Measurements from ENCODE around the gene PDS5B.
"Not testable (repeated sequence)": the region's sequence is repeated elsewhere in the genome, so short reads cannot be mapped to it uniquely, and the experiment has no call there.

PDS5B gene

DNA sequence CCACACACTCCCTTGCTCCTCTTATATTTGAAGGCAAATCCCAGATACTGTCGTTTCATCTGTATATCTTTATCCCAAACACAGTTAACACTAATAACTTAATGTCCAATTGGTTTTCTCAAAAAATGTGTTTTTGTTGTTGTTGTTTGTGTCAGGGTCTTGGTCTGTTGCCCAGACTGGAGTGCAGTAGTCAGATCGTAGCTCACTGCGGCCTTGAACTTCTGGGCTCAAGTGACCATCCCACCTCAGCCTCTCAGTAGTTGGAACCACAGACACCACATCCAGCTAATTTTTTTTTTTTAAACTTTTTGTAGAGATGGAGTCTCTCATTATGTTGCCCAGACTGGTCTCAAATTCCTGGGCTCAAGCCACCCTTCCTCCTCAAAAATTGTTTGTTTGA is 137.7 kb downstream of the PDS5B start:
- TF ChIP-seq, protein P1, sequence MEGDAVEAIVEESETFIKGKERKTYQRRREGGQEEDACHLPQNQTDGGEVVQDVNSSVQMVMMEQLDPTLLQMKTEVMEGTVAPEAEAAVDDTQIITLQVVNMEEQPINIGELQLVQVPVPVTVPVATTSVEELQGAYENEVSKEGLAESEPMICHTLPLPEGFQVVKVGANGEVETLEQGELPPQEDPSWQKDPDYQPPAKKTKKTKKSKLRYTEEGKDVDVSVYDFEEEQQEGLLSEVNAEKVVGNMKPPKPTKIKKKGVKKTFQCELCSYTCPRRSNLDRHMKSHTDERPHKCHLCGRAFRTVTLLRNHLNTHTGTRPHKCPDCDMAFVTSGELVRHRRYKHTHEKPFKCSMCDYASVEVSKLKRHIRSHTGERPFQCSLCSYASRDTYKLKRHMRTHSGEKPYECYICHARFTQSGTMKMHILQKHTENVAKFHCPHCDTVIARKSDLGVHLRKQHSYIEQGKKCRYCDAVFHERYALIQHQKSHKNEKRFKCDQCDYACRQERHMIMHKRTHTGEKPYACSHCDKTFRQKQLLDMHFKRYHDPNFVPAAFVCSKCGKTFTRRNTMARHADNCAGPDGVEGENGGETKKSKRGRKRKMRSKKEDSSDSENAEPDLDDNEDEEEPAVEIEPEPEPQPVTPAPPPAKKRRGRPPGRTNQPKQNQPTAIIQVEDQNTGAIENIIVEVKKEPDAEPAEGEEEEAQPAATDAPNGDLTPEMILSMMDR (IDR thresholded peaks at IDR 0.05; ENCODE audit: borderline replicate concordance, control extremely low read depth, extremely low read depth, insufficient read depth, missing control alignments) = no peak
- in situ Hi-C loops (cut with MboI; ENCODE audit: low sequenced_read_pairs, unreplicated experiment) = no loop called here
- no peak for DNase-seq (ENCODE audit: low spot score)

DNA sequence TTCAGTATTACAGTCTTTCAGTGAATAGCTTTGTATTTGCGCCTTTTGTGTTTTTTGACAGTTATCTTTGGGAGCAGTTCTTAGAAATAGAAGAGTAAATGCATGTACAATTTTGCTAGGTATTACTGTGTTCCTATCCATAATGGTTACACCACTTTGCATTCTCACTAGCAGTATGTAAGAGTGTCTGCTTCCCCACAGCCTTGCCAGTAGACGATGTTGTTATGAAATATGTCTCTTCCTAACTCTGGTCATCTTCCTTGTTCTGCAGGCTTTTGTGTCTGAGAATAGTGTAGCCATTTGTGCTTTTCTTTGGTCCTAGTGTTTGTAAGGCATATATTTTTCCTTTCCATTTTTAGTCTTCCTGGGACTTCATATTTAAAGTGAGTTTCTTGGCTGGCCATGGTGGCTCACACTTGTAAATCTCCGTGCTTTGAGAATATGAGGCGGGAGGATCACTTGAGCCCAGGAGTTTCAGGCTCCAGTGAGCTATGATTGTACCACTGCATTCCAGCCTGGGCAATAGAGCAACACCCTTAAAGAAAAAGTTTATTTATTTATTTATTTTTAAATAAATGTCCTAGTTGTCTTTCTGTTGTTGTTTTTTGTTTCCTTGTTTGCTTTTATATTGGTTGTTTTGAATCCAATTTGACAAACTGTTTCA is 140.3 kb downstream of the PDS5B start:
- no peak for DNase-seq (ENCODE audit: low spot score)
- in situ Hi-C loops (cut with MboI; ENCODE audit: low sequenced_read_pairs, unreplicated experiment) = no loop called here
- TF ChIP-seq, protein P1 (IDR thresholded peaks at IDR 0.05; ENCODE audit: borderline replicate concordance, control extremely low read depth, extremely low read depth, insufficient read depth, missing control alignments) = no peak

DNA sequence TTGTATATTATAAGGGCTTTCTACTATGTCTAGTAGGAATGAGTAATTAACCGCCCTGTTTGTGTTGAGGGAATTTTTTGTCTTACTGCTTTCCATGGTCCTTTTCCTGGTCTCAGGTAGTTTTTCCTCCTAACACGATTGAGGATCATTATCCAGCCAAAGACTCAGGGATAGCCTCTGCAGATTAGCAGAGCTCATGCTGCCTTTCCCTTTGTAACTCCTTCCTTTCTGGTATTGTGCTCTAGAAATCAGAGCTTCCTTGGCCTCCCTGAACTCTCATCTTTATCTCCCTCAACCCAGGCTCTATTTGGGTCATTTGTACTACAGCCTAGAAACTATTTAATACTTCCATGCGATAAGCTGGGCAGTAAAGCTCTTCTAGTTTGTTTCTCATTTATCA is 142.1 kb downstream of the PDS5B start:
- in situ Hi-C loops (cut with MboI; ENCODE audit: low sequenced_read_pairs, unreplicated experiment) = no loop called here
- TF ChIP-seq, protein P1 (IDR thresholded peaks at IDR 0.05; ENCODE audit: borderline replicate concordance, control extremely low read depth, extremely low read depth, insufficient read depth, missing control alignments) = no peak

DNA sequence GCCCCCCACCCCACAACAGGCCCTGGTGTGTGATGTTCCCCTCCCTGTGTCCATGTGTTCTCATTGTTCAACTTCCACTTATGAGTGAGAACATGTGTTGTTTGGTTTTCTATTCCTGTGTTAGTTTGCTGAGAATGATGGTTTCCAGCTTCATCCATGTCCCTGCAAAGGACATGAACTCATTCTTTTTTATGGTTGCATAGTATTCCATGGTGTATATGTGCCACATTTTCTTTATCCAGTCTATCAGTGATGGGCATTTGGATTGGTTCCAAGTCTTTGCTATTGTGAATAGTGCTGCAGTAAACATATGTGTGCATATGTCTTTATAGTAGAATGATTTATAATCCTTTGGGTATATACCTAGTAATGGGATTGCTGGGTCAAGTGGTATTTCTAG is 142.8 kb downstream of the PDS5B start:
- DNase-seq (ENCODE audit: low spot score); in situ Hi-C loops (cut with MboI; ENCODE audit: low sequenced_read_pairs, unreplicated experiment): not testable (repeated sequence)

More for the DNA sequence above, 142.1 kb downstream of the PDS5B start:
- no peak for DNase-seq (ENCODE audit: low spot score)

DNA sequence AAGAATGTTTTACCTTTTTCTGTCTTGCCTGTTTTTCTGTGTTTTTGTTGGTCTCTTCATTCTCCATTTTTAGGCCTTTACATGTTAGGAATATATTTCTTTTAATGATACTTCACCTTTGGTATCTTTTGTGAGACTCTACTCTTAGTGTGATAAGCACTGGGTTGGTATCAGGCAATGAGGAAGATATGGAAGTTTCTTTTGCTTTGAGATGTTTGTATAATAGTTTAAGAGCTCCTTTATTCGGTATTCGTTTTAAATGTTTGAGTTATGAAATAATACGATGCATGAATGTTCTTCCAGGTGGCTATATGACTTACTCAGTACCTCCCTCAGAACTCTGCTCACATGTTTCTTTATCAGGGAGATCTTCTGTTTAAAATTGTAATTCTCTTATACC is 144.8 kb downstream of the PDS5B start:
- in situ Hi-C loops (cut with MboI; ENCODE audit: low sequenced_read_pairs, unreplicated experiment) = no loop called here
- DNase-seq (ENCODE audit: low spot score) = no peak
- TF ChIP-seq, protein P1 (IDR thresholded peaks at IDR 0.05; ENCODE audit: borderline replicate concordance, control extremely low read depth, extremely low read depth, insufficient read depth, missing control alignments) = no peak

DNA sequence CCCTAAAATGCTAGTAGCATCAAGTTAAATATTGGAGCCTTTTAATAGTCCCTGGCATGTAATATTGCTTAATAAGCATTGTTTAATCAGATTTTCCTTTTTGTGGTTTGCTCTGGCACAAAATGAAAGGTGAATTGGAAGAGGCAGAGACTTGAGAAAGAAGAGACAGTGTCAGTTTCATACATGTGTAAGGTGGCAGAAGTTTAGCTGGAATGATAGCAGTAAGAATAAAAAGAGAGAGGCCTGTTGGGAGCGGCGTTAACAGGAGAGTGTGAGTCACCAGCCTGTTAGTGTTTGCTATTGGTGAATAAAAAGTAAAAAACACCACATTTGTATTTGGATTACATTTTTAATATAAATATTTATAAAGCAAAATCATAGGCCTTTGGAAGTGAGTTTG is 145.3 kb downstream of the PDS5B start:
- in situ Hi-C loops (cut with MboI; ENCODE audit: low sequenced_read_pairs, unreplicated experiment) = no loop called here
- TF ChIP-seq, protein P1 (IDR thresholded peaks at IDR 0.05; ENCODE audit: borderline replicate concordance, control extremely low read depth, extremely low read depth, insufficient read depth, missing control alignments) = no peak
- no peak for DNase-seq (ENCODE audit: low spot score)

DNA sequence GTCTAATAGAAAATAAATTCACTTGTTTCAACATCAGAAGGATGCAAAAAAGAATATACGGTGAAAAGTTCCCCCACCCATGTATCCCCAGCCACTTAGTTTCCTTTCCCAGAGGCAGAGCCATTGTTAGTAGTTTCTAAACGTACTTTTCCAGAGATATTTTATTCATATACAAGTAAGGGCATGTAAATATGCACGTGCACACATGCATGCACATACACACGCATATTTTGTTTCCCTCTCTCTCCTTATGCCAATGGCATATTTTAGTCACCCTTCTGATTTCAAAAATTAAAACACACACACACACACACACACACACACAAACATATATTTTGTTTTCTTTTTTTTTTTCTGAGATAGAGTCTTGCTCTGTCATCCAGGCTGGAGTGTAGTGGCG is 147.4 kb downstream of the PDS5B start:
- no peak for DNase-seq (ENCODE audit: low spot score)
- in situ Hi-C loops (cut with MboI; ENCODE audit: low sequenced_read_pairs, unreplicated experiment) = no loop called here
- TF ChIP-seq, protein P1 (IDR thresholded peaks at IDR 0.05; ENCODE audit: borderline replicate concordance, control extremely low read depth, extremely low read depth, insufficient read depth, missing control alignments) = no peak
